ENCODE data around the gene ADGRB3. TPM values are rescaled to one million over a fixed set of nuclear protein-coding genes. Genes with fewer than 3 reads are reported as not detected.

The ADGRB3 gene
- total RNA-seq, 1 donor from 2014 or later = 158 TPM

Small RNA genes lying within 50 kb of the gene (small RNA-seq; reads per million reads assigned to genes)
- not detected for gene AL606923.1
